Neuron (in vitro differentiated cells): ENCODE results near the gene ADSS1.

Experiments
- H2AFZ ChIP-seq: one replicate; pipeline ENCODE4 v1.6.1; 2013; ENCODE audit warnings: low read depth, mild to moderate bottlenecking, inconsistent platforms, low read length, moderate library complexity
- H3K27me3 ChIP-seq: one replicate; pipeline ENCODE4 v1.6.1; 2013; ENCODE audit warnings: low read length; ENCODE audit not compliant: insufficient read depth
- H3K36me3 ChIP-seq: one replicate; pipeline ENCODE4 v1.6.1; 2013; ENCODE audit warnings: low read length; ENCODE audit not compliant: insufficient read depth
- H3K4me1 ChIP-seq: one replicate; pipeline ENCODE4 v1.6.1; 2013; ENCODE audit warnings: low read length; ENCODE audit not compliant: insufficient read depth
- H3K4me3 ChIP-seq: 2 replicates; pipeline ENCODE4 v1.5.1; 2013; ENCODE audit warnings: mild to moderate bottlenecking, low read length, moderate library complexity
- H3K9me3 ChIP-seq: one replicate; pipeline ENCODE4 v1.6.1; 2013; ENCODE audit warnings: low read length

The ADSS1 gene

DNA sequence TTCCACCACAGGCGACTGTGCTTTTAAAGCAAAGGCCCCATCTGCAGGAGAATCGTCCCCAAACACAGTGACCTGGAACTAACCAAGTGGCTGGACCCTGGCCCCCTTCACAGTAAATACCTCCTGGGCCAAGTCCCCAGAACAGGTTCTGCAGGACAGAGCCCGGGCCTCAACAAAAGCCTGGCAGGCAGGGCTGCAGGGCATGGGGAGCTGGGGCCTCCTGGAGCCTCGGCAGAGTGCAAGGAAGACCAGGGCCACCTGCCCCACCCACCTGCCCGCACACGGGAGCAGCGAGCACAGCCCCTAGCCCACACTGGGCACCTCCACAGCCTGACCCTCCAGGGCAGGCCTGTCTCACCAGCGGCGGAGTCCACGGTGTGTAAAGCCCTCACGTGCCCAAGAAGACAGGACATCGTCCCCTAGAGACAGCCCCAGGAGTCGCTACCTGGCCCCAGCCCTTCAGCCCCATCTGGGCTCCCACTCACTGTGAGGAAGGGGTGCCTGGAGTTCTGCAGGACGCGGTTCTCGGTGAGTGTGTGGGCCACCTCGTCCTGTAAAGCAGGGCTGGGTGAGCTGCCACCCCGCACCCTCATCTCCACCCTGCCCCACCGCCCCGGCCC lies 50.5 kb downstream of the ADSS1 start:
- Histone ChIP-seq H3K36me3 (peaks cover 50% of the 10 kb centered on the region), H3K27me3 (no peaks in the 10 kb centered on the region), H2AFZ (no peak overlapping the region)

DNA sequence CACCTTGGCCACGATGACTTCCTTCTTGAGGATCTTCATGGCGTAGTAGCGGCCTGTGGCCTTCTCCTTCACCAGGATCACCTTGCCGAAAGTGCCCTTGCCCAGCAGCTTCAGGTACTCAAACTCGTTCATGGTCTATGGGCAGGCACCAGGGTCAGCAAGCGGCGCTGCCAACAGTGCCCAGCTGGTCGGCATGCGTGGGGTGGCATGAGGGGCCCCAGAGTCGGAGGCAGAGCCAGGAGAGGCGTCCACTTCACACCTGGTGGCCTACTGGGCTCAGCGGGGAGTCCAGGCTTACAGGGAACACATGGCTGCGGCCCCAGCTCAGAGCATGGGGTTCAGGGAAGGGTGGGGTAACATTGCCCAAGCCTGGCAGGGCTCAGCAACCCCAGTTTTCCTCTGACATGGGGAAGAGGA lies 51.1 kb downstream of the ADSS1 start:
- no peaks in the 10 kb centered on the region for H3K27me3 ChIP-seq
- H3K4me3 ChIP-seq = no peak overlapping the region
- H2AFZ ChIP-seq = no peak overlapping the region
- peaks cover 26% of the 10 kb centered on the region for H3K4me1 ChIP-seq
- peaks cover 50% of the 10 kb centered on the region for H3K36me3 ChIP-seq
- peaks cover 16% of the 10 kb centered on the region for H3K9me3 ChIP-seq

More for the DNA sequence above, 50.5 kb downstream of the ADSS1 start:
- H3K4me3 ChIP-seq = no peak overlapping the region
- H3K4me1 ChIP-seq = peaks cover 28% of the 10 kb centered on the region
- H3K9me3 ChIP-seq = peaks cover 16% of the 10 kb centered on the region

DNA sequence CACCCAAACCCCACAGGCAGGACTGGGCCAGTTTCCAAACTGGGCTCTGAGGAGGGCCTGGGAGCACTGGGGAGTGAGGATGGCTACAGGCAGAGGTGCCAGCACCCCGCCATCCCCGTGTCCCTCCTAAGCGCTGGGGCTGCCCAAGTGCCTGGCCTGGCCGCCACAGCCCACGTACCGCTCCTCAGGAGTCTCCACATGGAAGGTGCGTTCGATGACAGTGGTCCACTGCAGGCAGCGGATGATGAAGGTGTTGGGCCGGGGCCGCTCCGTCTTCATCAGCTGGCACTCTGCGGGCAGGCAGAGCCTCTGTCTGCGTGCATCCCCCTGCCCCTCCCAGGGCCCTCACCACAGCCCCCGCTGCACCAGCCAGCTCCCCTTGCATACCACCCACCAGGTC lies 52.5 kb downstream of the ADSS1 start:
- Histone ChIP-seq H3K36me3 (peaks cover 40% of the 10 kb centered on the region), H3K9me3 (peaks cover 8% of the 10 kb centered on the region), H3K4me3 (no peak overlapping the region), H3K4me1 (peaks cover 26% of the 10 kb centered on the region), H3K27me3 (no peaks in the 10 kb centered on the region), H2AFZ (no peak overlapping the region)

DNA sequence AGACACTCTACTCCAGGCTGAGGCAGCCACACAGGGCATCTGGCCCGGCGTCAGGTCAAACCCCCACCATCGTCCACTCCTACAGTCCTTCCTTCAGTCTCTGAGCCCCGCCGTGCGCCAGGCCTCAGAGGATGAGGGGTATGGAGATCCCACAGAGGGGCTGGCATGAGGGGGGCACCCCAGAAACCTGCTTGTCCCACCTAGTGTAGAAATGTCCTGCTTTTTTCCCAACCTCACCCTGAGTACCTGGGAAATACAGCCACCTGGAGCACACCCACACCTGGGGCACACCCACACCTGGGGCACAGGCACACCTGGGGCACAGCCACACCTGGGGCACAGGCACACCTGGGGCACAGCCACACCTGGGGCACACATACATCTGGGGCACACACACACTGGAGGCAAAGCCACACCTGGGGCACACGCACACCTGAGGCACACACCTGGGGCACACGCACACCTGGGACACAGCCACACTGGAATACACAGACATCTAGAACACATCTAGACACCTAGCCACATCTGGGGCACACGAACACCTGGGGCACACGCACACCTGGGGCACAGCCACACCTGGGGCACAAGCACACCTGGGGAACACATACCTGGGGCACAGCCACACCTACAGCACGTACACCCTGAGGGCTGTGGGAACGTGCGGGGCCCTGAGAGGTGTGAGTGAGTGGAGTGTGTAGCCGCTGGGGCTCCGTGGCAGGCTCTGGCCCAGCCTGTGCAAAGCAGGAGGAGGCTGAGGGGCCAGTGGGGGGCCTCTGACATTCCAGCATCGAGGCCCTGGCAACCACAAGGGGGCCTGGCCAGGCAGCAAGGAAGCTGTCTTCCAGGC lies 53.2 kb downstream of the ADSS1 start:
- no peak overlapping the region for H2AFZ ChIP-seq
- H3K9me3 ChIP-seq = peaks cover 1% of the 10 kb centered on the region
- H3K4me3 ChIP-seq = no peak overlapping the region
- peaks cover 33% of the 10 kb centered on the region for H3K36me3 ChIP-seq
- H3K27me3 ChIP-seq = no peaks in the 10 kb centered on the region
- H3K4me1 ChIP-seq = peaks cover 26% of the 10 kb centered on the region

DNA sequence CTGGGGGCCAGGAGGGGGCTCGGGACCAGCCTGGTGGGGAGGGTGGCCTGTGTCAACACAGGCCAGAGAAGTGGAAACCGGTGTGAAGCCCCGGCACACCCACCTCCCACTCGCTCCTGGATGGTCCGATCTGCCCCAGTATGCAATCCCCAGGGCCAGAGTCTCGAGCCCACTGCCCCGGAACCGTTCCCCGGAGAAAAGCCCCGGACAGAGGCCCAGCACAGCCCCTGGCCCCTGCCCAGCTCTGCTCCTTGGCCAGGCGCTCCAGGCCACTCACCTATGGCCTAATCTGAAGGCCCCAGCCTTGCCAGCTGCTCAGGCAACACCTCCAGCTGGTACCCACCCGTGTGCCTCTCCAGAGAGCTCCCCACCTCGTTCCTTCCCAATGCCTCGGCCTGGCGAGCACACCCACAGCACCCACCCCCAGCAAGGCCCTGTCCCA lies 53.8 kb downstream of the ADSS1 start:
- Histone ChIP-seq H3K27me3 (no peaks in the 10 kb centered on the region), H3K4me1 (peaks cover 26% of the 10 kb centered on the region), H2AFZ (no peak overlapping the region), H3K36me3 (peaks cover 28% of the 10 kb centered on the region), H3K4me3 (no peak overlapping the region), H3K9me3 (no peaks in the 10 kb centered on the region)

DNA sequence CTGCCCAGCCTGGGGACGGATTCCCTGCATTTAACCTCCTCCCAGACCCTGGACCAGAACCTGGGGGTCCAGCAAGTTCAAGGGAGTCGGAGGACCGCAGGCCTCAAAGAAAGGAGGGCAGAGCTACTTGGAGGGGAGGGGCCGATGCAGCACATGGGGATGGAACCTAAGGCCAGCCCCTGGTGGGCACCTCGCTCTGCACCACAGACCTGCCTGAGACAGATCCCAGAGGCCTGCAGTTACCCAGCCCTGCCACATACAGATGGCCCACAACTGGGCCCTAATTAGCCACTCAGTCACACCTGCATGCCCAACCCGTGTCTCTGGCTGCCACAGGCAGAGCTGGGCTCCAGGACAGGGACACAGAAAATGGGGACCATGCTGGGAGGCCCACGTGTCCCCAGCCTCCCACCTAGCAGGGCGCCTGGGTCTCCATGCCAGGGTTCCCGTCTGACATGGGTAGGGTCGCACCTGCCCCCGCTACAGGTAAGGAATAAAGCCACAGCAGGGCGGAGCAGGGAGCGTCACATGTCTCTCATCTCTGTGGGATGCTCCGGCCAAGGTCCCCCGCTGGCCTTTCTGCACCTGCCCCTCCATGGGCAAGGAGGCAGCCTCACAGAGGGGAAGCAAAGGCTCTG lies 54.8 kb downstream of the ADSS1 start:
- no peak overlapping the region for H3K4me3 ChIP-seq
- no peaks in the 10 kb centered on the region for H3K27me3 ChIP-seq
- H3K4me1 ChIP-seq = peaks cover 26% of the 10 kb centered on the region
- no peak overlapping the region for H2AFZ ChIP-seq
- H3K36me3 ChIP-seq = peaks cover 19% of the 10 kb centered on the region
- no peaks in the 10 kb centered on the region for H3K9me3 ChIP-seq

DNA sequence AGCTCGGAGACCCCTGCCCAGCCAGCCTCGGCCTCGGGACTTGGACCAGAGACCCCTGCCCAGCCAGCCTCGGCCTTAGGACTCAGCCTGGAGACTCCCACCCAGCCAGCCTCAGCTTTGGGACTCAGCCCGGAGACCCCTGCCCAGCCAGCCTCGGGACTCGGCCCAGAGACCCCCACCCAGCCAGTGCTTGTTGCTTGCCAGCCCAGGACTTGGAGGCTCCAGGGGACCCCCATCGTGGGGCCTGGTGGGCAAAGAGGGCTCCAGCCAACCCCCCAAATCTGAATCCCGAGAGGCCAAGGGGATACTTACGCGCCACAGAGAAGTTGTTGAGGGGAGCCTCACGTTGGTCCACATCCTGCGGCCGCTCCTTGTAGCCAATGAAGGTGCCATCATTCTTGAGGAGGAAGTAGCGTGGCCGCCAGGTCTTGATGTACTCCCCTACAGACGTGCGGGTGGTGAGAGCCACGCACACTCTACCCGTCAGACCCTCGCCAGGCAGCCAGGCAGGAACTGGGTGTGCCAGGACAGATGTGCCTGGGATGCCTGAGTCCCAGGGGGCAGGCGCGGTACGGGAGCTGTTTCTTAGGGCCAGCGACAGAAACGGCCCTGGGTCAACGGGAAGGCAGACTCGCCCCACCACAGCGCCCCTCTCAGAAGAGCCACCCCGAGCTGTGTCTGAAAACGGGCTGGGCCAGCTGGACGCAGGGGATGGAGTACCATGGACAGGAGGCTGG lies 55.9 kb downstream of the ADSS1 start:
- Histone ChIP-seq H2AFZ (no peak overlapping the region), H3K4me3 (no peak overlapping the region), H3K36me3 (peaks cover 12% of the 10 kb centered on the region), H3K9me3 (no peaks in the 10 kb centered on the region), H3K4me1 (peaks cover 26% of the 10 kb centered on the region), H3K27me3 (no peaks in the 10 kb centered on the region)

DNA sequence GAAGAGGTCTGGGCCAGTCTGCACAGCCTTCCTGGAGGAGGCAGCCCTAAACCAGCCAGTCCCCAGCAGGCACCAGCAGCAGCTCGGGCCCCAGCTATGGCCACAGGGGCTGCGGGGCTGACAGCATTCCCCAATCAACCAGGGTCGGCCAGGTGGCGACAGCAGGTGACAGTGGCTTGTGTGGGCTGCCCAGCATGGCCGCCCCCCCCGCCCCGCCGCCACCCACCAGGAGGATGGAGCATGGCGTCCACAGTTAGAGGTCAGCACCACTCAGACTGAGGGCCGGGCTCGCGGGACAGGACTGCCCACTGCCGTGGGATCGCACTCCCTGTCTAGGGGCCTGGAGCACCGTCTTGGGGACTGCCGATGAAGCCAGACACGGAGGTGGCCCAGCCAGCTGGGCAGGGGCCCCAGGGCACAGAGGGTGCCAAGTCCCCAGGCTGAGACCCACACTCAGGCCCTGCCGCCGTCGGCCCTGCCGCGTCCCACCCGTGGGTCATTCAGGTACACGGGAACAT lies 56.5 kb downstream of the ADSS1 start:
- Histone ChIP-seq H3K4me3 (no peak overlapping the region), H3K9me3 (no peaks in the 10 kb centered on the region), H3K27me3 (no peaks in the 10 kb centered on the region), H3K4me1 (peaks cover 26% of the 10 kb centered on the region), H3K36me3 (peaks cover 10% of the 10 kb centered on the region), H2AFZ (no peak overlapping the region)

DNA sequence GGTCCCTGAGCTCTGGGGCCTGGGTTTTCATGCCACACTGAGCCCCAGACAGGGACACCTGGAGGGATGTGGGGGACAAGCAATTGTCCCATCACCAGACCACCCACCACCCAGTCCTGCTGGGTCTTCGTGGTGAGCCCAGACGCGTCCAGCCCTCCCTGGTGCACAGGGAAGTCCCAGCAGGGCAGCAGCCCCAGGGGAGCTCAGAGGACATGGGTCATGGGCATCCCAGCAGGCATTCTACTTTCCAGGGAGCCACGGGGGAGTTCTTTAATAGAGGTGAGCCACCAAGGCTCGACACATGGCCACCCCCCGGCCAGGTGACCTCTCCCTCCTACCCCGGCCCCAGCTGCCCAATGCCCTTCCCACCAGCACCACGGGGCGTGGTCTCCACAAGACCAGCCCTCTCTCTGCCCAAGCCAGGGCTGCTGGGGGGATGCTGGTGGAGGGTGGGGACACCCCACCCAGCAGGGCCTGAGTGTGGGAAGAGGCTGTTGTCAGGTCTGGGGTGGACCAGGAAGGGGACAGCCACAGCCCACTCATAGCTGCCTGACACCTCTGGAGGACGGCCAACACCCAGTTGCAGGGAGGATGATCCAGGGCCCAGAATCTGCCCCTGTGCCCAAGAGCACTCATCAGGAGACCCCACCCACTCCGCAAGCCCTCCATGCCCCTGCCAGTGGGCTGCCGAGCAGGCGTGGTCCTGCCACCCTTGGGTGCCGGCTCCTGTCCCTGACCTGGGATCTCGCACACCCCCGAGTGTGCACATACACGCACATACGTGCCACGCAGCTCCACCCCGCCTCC lies 57.4 kb downstream of the ADSS1 start:
- Histone ChIP-seq H3K27me3 (no peaks in the 10 kb centered on the region), H3K9me3 (no peaks in the 10 kb centered on the region), H2AFZ (no peak overlapping the region), H3K4me1 (peaks cover 26% of the 10 kb centered on the region), H3K4me3 (no peak overlapping the region), H3K36me3 (peaks cover 7% of the 10 kb centered on the region)

DNA sequence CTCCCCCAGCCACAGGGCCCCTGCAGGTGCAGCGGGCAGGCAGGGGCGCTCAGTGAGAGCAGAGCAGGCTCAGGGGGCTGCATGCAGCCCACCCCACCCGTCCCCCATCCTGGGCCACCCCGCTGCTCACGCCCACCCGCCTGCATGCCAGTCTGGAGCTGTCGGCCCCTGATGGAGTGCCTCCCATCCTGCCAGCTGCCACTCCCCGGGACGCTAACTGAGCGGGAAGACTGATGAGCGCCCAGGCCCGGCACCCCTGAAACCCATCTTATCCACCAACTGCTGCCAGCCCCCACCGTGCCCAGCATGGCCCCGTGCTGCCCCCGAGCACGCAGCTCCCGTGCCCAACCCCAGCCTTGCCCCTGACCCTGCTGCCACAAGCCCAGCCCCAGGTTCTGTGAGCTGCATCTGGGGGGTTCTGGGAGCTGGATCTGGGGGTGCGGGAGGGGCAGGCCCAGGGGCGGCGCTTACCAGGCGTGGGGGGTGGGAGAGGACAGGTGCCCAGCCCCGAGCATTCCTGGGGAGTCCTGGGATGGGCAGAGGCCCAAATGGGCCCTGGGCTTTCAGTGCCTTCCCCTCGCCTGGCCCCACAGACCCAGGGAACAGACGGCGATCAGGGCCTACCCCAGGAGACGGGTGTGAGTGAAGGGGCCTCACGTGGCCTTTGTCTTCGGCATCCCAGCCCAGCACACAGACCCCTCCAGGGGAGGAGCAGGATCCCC lies 58.2 kb downstream of the ADSS1 start:
- H3K4me3 ChIP-seq = no peak overlapping the region
- H2AFZ ChIP-seq = no peak overlapping the region
- no peaks in the 10 kb centered on the region for H3K27me3 ChIP-seq
- H3K36me3 ChIP-seq = peaks cover 6% of the 10 kb centered on the region
- peaks cover 20% of the 10 kb centered on the region for H3K4me1 ChIP-seq
- no peaks in the 10 kb centered on the region for H3K9me3 ChIP-seq

DNA sequence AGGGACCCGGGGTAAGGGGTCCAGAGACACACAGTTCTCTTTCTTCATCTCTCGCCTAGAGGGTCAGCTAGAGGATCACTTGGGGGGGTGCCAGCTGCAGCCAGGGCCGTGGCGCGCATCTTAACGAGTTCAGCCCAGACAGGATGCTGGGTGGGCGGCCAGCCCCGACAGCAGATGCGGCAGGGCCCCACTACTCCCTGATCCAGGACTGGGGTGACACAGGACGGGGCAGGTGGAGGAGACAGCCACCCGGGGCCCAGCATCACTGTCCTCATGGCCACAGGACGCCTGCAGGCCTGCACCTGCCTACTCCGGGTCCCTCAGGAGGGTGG lies 58.7 kb downstream of the ADSS1 start:
- no peak overlapping the region for H2AFZ ChIP-seq
- no peaks in the 10 kb centered on the region for H3K9me3 ChIP-seq
- H3K36me3 ChIP-seq = peaks cover 6% of the 10 kb centered on the region
- no peak overlapping the region for H3K4me3 ChIP-seq
- no peaks in the 10 kb centered on the region for H3K27me3 ChIP-seq
- H3K4me1 ChIP-seq = peaks cover 15% of the 10 kb centered on the region
